Heart left ventricle (tissue), 13 donors: ENCODE measurements around the gene ATG2B.

ENCODE experiments used
- POLR2A ChIP-seq, 2 donors: fragments of 450-650 bp; IDR thresholded peaks; one replicate each; pipeline ENCODE4 v1.6.1; 2017; ENCODE audit warnings: antibody characterized with exemption in 2 of 2, mild to moderate bottlenecking in 2 of 2, moderate library complexity in 2 of 2
- TF ChIP-seq, protein P1 (sequence below), 12 donors: fragments of 200-600 bp; sonication (generic) in 4 of 12; IDR thresholded peaks; one replicate each; pipeline versions ENCODE4 v1.5.0 to v1.8.0; 2018 to 2022; ENCODE audit warnings: antibody characterized with exemption in 12 of 12, mild to moderate bottlenecking in 5 of 12
- donor health status: ischemic (EF 13 %, LVEDD 7.1; RV severe dilation, severe dysfunction).
- donor health status: DM: no; HTN: yes; CAD: no.
- donor health status: DM: no; HTN: no; CAD: no.
- donor health status: ischemic (EF 25% LVEDD 6.9; RV normal size, moderate dysfunction).
- donor health status: ischemic (EF 25% LVEDD 5.7; RV mildly dilated, moderate dysfunction).
- donor health status: ischemic (EF 35%, LVEDD 5.7; RV mildly dilated, moderate dysfunction).
- donor health status: nonischemic (EF 11% LVEDD 7.7; RV severe dilation, severe dysfunction).
- donor health status: DM: yes; HTN: yes; CAD: no.
- donor health status: PGD.
- donor health status: ischemic (EF 29% LVEDD 5.4; RV normal size, mild dysfunction).
- donor health status: nonischemic (EF 23%, LVEDD 6.1; RV moderate dilation, normal function).

GRCh38 chr14:96260341-96260821 is 102.8 kb downstream of the ATG2B start:
- TF ChIP-seq, protein P1, sequence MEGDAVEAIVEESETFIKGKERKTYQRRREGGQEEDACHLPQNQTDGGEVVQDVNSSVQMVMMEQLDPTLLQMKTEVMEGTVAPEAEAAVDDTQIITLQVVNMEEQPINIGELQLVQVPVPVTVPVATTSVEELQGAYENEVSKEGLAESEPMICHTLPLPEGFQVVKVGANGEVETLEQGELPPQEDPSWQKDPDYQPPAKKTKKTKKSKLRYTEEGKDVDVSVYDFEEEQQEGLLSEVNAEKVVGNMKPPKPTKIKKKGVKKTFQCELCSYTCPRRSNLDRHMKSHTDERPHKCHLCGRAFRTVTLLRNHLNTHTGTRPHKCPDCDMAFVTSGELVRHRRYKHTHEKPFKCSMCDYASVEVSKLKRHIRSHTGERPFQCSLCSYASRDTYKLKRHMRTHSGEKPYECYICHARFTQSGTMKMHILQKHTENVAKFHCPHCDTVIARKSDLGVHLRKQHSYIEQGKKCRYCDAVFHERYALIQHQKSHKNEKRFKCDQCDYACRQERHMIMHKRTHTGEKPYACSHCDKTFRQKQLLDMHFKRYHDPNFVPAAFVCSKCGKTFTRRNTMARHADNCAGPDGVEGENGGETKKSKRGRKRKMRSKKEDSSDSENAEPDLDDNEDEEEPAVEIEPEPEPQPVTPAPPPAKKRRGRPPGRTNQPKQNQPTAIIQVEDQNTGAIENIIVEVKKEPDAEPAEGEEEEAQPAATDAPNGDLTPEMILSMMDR (IDR thresholded peaks at IDR 0.05), result no peak
- TF ChIP-seq POLR2A (IDR thresholded peaks at IDR 0.05), result no peak
